ENCODE data around the gene OR5B21.

The OR5B21 gene

DNA sequence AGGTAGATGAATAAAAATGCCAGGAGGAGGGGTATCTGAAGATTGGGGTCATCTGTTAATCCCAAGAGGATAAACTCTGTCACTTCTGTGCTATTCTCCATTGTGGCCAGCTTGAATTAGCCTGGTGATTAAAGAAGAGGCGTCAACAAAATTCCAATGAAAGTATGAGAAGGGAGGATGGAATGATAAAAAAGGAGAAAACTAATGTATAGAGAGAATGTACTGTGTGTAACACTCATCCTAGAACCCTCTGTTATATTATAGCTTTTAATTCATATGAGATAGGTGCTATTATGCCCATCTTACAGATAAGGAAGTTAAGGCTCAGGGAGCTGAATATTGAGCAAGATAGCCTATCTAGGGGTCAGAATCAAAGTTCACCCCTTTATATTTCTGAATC, at the start of gene OR5B21:
Gene OR5B21 (minus strand): TSS at position 101 of the 400 bp plus-strand sequence. CDS start 0 bp downstream, at position 101.
- DNase-seq: no peak

DNA sequence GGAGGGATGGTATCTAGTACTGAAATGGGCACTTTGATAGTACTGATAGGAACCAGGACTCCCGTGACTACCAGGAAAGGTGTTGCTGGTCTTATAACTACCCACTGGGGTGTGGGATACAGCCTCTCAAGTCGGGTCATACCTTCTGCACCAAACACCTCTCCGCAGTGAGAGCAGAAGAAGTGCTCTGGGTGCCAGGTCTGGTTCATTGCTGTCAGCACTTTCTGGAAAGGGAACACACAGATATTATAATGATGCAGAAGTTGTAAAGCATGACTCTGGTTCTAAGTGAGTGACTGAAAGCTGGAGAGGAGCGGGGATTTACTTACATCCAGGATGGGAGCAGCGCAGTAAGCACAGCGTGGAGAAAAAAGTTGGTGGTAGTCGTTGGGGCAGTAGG, 41.7 kb upstream of the OR5B21 start:
- DNase-seq: no peak

DNA sequence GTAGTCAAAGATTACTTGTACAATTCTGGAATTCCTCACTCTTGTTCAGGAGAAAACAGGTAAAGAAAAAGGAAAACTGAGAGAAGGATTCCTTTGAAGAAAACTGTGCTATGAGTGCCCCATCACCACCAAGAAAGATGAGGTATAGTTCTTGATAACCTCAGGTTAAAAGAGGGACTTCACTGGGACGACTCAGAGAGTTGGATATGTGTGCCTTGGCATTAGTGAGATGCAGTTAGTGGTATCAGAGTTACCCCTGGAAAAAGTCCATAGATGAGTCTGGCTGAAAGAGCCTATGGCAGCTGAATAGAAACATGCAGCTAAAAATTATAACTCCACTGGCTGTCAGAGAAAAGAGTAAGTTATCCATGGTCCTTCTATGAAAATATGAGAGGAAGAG, 38.9 kb upstream of the OR5B21 start:
- DNase-seq: no peak

DNA sequence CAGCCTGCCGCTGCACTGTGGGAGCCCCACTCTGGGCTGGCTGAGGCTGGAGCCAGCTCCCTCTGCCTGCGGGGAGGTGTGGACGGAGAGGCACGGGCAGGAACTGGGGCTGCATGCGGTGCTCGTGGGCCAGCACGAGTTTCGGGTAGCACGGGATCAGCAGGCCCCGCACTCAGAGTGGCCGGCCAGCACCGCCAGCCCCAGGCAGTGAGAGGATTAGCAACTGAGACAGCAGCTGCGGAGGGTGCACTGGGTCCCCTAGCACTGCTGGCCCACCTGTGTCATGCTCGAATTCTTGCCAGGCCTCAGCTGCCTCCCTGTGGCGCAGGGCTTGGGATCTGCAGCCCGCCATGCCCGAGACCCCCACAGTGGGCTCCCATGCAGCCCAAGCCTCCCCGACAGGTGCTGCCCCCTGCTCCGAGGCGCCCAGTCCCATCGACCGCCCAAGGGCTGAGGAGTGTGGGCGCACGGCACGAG, 24.0 kb upstream of the OR5B21 start:
- DNase-seq: no peak

DNA sequence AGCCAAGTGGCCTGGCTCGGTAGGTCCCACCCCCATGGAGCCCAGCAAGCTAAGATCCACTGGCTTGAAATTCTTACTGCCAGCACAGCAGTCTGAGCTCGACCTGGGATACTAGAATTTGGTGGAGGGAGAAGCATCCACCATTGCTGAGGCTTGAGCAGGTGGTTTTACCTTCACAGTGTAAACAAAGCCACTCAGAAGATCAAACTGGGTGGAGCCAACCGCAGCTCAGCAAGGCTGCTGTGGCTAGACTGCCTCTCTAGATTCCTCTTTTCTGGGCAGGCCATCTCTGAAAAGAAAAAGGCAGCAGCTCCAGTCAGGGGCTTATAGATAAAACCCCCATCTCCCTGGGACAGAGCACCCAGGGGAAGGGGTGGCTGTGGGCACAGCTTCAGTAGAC, 22.3 kb upstream of the OR5B21 start:
- DNase-seq: no peak

DNA sequence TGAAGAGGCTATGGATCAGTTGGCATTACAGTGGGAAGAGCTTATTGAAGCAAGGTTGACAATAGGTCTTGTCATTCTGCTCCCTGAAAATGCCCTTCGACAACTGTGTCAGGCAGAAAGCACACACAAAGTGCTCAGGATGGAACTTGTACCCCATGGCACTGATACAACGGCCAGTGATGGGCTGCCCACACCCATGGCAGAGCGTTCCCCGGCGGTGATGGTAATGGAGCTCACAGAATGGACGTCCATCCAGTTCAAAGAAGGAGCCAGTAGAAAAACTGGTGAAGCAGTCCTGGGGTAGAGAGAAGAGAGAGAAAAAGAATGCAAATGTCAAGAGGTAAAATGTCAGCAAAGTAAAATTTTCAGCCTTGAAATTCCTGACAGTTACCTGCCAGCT, 19.5 kb upstream of the OR5B21 start:
- DNase-seq: no peak

DNA sequence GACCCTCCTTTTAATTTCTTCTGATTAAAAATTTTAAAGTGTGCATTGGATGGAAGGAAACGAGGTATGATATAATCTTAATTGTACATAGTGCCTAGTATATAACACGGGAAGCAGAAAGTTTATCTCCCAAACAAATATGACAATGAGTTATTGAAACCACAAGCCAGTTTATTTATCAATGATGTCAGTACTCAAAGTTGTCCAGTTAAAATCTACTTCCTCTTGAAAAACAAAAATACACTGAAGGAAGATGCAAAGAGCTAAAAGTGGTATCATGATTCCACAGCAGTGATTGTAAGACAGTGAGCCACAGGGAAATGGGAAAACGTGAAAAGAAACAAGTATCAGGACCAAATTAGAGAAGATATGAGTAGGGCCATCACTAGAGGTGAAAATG, 18.8 kb upstream of the OR5B21 start:
- DNase-seq: no peak

DNA sequence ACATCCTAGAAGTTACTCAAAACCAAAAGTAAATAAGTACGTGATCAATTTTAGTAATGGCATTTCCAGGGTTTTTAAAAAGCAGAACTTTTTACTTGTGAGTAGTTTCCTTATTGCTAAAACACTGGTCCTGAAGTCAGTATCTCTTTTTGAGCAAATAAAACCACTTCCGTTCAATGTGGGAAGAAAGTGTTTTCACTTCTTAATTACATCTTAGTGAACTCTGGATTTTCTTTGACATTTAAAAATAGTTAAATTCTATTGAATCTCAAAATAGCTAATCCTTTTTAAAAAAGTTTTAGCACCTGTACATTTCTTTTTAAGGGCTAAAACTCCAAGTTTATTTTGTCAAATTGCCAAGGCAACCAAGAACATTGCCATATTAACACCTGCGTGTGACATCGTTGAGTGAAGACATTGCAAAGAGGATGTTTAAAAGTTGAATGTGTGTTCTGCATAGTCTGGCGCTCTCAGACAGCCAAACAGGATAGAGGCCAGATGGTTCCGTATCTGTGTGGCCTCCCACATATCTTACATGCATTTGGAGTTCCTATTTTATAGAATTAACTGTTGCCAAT, 17.2 kb upstream of the OR5B21 start:
- peak; percentile 13 for DNase-seq

DNA sequence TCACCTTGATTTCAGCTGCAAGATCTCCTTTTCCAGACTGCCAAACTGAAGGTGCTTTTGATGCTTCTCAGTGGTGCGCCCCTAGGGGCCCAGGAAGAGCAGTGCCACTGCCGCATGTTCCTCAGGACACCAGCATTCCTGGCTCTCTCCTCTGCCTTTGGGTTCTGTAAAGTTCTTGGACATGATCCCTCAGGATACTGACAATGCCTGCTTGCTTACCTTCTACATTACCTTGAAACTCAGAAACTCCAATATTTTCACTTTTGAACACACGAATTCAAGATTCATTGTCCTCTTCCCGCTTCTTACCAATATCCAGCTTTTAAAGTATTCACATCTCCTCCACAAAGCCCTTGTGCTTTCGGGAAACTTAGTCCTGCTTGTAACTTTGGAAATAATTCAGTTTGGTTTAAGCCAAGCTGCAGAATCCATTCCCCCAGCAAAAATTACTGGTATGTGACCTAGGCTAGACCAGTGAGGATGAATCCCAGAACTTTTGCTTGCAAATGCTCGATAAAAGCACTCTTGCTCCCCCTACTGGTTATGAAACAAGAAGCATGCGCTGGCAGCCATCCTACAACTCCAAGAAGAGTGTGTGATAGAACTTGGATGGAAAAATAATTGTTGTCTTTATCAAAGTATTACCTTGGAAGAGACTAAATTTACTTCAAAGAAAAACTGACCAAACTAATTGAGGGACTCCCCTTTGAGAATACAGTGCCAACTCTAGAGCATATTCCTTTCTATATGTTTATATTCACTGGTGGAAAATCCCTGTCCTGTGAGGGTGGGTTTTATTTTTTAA, 16.5 kb upstream of the OR5B21 start:
- DNase-seq: peak; percentile 84

DNA sequence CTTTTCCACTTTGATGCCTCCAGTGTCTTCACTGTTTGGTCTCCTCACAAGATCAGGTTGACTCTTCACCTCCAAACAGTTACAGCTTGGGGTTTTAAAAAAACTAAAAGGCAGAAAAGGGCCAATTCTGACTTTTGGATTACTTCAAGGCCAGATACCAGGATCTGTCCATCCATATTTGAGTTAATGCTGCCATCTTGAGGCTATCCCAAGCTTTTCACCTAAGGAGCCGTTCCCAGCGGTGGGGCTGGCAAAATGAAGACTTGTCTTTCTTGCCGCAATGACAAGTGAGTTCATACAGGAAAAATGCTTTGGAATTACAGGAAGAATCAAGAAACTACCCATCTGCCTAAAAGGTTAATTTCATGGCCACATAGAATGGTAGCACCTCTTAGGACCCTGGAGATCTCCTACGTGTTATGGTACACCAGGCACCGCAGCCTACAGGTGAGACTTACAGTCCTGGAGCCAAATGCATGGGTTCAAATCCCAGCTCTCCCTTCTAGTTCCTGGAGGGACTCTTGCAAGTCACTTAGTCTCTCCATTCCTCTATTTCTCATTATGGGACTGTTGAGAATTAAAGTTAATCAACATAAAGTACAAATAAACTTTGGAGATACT, 6.0 kb upstream of the OR5B21 start:
- DNase-seq: peak; percentile 65

DNA sequence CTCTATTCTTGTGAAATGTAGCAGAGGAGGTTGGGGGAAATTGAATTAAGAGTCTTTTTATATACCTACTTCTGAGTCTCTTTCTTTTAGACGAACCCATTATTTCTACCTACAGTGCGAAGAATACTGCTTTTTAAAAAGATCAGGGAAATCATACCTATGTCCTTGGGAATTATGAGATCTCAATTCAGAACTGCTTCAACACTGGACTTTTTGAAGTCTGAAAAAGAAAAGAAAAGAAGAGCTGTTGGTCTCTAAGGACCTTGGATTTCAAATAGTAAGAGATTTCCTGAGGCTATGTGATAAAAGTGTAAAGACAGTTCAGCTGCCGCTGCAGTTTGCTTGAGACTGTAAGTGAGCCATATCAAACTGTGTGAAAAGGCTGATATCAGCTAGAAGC, 3.7 kb upstream of the OR5B21 start:
- peak; percentile 5 for DNase-seq

DNA sequence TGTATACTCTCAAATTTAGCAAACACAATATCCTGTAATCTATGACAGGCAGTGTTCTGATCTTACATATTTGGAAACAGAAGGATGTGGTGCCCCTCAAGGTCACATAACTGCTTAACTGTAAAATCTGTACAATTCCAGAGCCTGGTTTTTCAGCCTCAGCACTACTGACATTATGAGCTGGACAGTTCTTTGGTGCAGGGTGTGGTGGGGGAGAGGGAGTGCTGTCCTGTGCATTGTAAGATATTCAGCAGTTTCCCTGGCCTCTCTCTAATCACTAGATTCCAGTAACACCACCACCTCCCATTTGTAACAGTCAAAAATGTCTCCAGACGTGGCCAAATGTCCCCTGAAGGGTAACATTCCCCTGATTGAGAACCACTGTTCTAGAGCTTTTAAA, 1.8 kb upstream of the OR5B21 start:
- DNase-seq: peak; percentile 53

DNA sequence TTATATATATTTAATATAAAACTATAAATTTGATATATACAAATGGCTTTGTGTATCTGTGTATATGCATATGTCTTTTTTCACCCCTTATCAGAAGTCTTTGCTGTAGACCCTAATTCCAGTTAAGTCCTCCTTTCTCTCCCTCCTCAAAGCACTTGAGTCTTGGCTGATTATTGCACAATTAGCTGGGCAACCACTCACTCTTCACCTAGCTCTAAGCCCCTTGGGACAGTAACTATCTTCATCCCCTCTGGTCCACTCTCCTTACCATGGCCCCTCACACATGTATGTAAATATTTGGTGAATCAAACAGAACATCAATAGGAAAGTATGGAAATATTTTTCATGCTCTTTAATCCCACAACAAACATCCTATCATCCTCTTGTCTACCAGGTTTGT, 909 bp upstream of the OR5B21 start:
- no peak for DNase-seq

DNA sequence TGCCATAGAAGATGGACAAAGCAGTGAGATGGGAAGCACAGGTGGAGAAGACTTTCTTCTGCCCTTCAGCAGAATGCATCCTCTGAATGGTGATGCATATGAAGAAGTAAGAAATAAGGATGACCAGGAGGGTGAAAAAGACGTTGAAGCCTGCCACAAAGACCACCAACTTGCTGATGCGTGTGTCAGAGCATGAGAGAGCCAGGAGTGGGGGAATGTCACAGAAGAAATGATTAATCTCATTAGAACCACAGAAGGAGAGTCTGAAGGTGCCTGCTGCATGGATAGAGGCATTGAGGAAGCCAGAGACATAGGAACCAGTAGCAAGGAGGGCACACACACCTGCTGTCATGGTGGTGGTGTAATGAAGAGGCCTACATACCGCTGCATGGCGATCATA, 550 bp downstream of the OR5B21 start:
- DNase-seq: no peak

DNA sequence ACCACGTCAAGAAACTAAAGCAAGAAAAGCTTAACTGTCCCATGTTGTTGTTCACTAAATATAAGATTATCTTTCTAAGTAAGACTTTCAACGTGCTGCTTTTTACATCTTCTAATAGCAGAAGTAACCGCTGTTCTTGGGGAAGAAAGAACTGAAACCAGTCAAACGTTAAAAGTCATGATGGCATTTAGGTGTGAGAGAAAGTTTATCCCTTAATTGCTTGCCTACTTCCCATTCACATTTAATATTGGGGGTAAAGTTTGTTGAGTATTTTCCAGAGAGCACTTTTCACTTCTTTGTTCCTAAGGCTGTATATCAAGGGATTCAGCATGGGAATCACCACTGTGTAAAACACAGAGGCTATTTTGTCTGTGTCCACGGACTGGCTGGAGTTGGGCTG, 970 bp downstream of the OR5B21 start:
- DNase-seq: no peak

DNA sequence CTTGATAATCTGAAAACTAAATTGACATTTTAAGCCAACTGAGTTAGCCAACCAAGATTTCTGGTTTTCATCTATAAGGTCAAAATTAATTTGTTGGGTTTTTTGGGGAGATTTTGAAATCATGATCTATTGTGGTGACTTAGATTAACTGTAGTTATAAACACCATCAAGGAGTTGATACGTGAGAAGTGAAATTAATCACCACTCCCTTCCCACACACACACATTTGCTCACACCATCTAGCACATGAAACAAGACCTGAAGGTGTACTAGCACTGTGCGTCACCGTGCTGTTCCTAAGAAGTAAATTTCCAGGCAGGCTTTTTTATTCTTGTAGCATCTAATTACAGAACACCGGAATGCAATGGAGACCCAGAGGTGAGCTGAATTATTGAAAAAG, 2.1 kb downstream of the OR5B21 start:
- no peak for DNase-seq

DNA sequence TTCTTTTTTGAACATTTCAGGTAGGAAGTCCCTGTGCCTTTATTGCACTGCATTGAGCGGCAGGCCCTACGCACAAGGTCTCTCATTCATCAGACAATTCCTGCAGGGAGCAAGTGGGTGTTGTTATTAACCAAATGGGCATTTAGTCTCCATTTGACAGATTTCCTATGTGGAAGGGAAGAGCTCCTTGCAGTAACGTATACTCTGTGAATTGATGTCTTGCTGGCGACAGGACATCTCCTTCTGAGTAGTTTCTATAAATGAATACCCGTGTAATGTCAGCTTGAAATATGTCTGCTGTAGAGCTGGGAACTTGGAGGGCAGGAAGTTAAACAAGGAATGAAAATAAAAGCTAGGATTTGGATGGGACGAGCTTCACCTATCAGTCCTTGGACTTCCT, 3.7 kb downstream of the OR5B21 start:
- no peak for DNase-seq

DNA sequence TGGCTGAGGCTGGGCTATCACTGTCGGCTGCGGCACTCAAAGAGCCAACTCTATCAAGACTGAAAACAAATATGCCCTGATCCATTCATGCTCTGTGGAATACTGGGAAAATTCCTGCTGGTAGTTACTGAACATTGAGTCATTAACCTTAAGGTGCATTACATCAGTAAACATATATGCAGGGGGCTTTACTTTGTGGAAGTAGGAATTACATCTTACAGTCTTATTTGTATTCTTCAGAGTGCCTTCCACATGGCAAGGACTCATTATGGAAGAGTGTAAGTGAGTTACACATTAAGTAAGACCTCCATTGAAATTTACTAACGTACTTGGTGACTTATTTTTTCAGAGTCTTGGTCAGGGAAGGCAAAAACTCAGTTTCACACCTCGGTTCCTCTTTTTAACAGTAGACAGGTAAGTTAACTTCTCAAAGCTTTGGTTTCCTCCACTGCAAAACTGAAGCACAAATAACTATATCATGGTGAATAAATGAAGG, 4.5 kb downstream of the OR5B21 start:
- no peak for DNase-seq

DNA sequence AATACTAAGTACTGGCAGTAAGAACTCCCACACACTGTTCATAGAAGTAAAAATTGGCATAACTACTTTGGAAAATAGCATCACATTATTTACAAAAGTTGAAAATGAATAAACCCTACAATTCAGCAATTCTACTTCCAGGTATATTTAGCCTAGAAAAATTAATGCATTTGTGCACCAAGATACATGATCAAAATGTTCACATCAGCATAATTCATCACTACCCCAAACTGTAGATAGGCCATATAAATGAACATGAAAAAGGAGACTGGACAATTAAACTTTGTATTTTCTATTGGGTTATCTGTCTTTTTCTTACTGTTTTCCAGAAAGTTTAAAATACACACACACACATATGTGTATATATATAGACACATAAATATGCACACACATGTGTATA, 5.9 kb downstream of the OR5B21 start:
- no peak for DNase-seq

DNA sequence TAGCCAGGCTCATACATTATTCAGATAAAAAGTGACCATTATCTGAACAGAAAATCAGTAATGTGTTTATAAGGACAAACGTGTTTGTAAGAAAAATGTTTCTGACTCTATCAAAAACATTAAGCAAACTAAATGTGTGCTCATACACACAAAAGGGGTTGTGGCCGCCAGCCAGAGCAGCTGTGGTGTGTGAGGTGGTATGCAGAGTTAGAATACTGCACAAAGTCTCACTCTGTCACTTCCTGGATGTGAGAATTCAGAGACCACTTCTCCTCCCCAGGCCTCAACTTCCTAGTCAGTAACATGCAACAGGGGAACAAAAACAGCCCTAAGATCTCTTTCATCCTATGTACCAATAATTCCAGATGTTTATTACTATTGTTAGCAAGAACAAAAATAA, 9.4 kb downstream of the OR5B21 start:
- no peak for DNase-seq

DNA sequence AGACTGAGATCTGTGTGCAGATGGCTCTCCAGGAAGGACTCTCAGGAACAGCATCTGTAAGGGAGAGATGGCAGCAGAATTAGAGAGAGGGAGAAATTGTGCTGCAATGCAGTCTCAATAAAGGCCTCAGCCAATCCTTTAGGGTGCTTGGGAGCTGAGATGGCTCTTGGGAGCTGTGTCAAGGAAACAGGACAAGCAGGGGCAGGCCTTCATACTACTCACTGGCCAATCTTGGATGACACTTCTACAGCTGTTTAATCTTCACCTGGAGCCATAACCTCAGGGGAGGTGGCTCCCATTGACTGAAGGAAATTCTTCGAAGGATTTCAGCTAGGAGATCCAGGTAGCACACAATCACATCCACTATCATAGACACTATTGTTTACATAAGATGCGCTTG, 10.0 kb downstream of the OR5B21 start:
- no peak for DNase-seq

DNA sequence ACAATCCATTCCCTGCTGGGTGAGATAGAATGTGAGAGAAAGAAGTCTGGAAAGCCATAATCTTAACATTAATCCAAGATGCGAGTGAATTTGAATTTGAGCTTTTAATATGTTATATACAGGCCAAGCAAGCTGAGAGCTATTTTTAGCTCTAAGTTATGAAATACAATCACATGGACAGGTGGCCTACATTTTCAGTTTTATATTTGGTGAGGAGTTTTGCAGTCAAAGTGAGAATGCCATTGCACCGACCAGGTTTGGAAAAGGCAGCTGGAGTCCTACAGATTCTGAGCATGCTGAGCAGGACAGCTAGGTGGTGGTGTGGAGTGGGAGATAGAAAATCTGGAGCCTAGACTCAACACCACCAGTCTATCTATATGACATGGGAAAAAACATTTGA, 12.0 kb downstream of the OR5B21 start:
- no peak for DNase-seq

DNA sequence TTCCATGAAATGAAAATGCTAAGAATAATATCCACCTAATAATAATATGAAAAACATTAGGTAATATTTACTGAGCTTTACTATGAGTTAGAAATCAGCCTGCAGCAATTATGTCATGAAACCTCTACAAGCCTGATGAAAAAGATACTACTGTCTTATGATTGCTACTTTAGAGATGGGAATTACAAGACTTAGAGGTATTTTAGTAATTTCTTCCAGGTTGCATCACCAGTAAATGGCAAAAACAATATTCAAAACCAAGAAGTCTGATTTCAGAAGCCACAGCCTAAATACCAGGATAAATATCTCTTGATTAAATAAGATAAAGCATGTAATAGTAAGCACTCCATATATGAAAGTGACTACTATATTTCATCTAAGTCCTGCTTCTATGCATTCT, 13.8 kb downstream of the OR5B21 start:
- no peak for DNase-seq

DNA sequence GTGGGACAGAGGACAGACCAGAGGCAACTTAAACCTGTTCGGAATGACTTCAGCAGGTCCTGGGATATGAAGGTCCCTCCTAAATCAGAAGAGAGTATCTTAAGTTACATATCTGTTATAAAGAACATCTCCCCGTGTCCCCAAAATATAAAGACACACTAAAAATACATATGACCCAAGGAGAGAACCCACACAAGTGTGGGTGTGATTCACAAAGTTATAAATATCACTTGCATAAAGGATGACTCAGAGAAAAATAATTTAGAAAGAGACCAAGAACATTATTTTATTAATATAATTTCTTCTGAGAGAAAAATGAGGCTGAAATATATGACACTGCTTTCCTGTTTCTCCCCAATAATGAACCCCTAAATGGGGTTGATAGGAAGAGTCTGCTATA, 14.2 kb downstream of the OR5B21 start:
- no peak for DNase-seq

Data from hematopoietic multipotent progenitor cell treated with erythropoietin and hydrocortisone succinate and interleukin-3 and kit ligand, for 8 days (in vitro differentiated cells).